ENCODE data around the gene CHI3L1.

The CHI3L1 gene

DNA sequence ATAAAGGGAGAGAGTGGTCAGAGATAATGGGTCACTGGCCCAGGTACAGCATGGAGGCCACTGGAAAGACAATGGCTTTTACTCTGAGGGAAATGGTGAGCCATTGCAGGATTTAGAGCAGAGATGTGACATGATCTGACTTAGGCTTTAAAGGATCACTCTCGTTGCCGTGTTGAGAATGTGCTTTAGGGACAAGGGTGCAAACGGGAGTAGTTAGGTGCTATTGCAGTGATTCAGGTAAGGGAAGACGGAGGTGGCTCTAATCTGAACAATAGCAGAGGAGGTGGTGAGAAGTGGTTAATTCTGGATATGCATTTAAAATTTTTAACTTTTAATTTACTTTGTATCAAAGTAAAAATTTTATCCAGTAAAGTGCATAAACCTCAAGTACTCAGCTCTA is 49.2 kb downstream of the CHI3L1 start:
- in situ Hi-C loops (cut with HindIII; ENCODE audit: low sequenced_read_pairs), result no loop called here

DNA sequence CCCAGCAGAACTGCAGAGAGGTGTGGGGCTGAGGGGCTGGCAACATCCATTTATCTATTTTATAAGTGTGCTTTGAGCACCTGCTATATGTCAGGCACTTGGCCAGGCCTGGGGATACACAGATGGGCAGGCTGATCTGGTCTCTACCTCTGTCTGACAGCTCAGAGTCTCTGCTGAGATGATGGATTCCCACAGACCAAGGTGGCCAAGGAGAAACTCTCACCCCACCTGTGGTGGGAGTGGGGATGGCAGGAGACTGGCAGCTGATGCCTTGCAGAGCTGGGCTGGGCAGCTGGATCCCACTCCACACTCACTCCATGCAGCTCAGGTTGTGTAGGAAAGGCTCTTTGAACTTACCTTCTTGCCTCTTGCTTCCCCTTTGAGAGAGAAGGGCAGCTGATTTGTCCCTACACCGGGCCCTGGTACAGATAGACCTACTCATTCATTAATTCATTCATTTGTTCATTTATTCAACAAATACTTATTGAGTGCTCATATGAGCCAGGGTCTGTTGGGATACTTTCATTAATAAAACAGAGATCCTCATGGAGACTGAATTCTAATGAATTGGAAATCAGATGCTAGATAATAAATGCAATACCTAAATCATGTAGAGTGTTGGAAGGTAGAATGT is 50.0 kb downstream of the CHI3L1 start:
- in situ Hi-C loops (cut with HindIII; ENCODE audit: low sequenced_read_pairs), result no loop called here

- in situ Hi-C loops (cut with HindIII; ENCODE audit: low sequenced_read_pairs), result no loop called here
Measured at GRCh38 chr1:203135636-203136305, 50.7 kb downstream of the CHI3L1 start.

- in situ Hi-C loops (cut with HindIII; ENCODE audit: low sequenced_read_pairs), result no loop called here
Measured at GRCh38 chr1:203133970-203134725, 52.4 kb downstream of the CHI3L1 start.

DNA sequence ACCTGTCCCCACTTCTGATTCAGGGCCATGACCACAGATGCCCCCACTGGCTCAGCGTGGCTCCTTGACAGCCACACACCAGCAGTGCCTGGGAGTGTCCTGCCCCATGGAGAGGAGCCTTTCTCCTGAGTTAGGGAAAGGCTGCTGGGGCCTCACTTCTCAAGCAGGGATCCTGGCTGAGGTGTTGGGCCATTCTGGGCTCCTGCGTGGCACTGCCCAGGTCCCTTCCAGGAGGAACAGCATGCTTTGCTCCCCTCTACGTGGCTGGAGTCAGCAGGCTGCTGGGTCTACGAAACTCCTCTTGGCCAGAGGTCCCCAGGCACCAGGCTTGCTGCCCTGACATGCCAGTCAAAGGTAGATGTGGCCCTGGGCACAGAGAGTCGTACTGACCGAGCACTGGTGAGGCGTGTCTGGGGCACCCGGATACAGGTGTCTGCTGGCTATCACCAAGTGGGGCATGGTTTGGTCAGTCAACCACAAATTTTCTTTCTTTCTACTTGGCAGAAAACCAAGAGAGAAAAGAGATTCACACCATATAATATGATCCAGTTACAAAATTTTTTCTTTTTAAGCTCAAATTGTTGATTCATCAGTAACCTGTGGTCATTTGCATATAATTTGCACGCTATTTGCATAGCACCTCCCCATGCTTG is 54.8 kb downstream of the CHI3L1 start:
- in situ Hi-C loops (cut with HindIII; ENCODE audit: low sequenced_read_pairs), result no loop called here

- in situ Hi-C loops (cut with HindIII; ENCODE audit: low sequenced_read_pairs), result no loop called here
Measured at GRCh38 chr1:203130358-203130985, 56.0 kb downstream of the CHI3L1 start.

DNA sequence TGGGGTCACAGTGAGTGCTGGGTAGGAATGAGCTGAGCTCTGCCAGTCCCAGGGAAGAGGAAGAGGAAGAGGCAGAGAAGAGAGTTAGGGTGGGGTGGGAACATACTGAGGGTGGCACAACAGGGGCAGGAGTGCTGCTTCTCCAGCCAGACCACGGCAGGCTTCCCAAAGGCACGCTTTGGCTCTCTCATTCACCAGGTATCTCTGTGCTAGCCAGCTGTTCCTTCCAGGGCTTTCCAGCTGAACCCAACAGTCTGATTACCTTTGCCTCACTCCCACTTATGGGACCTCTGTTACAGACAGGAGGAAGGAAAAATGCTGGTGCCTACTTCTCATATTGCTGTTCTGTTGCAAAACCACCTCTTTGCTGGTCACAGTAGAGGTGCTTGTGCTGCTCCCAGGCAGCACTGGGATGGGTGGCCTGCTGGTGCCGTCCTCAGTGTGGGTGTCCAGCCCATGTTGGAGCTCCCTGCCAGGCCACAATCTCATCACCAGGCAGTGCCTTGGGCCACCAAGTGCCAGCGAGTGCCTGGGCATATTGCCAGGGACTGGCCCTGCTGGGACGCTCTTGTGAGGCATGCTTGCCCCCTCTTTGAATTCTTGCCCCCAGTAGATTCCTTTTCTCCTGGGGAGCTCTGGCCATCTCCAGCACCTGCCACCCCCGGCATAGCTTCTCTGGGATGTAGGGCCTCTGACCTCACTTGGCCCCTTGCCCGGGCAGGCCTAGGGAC is 56.8 kb downstream of the CHI3L1 start:
- in situ Hi-C loops (cut with HindIII; ENCODE audit: low sequenced_read_pairs), result loop anchor here (10.0 kb wide), 1 partner anchor 75 kb away; no protein-coding TSS in a partner anchor

Measured in DLD1 (cell line).